Measurements from ENCODE around the gene NID1.

- no peak for TF ChIP-seq CTCF (IDR thresholded peaks at IDR 0.05; ENCODE audit: insufficient read depth, low read length)
- TF ChIP-seq REST (IDR thresholded peaks at IDR 0.05; ENCODE audit: insufficient replicate concordance, low read depth), result no peak
- TF ChIP-seq POLR2AphosphoS5 (IDR thresholded peaks at IDR 0.05; ENCODE audit: low read depth), result no peak
- TF ChIP-seq GABPA (IDR thresholded peaks at IDR 0.05; ENCODE audit: low read depth), result no peak
Observed at GRCh38 chr1:236038034-236038433, 26.9 kb downstream of the NID1 start.

All from HL-60 (cell line).